HG02852 (cell line): ENCODE measurements around the gene TATDN2.

ENCODE experiments used
- ATAC-seq: cut with Tn5 transposase; IDR thresholded peaks from one replicate; pipeline ENCODE4 v1.9.1; 2021; ENCODE audit warnings: mild to moderate bottlenecking, moderate library complexity; ENCODE audit not compliant: unreplicated experiment

The TATDN2 gene, protein sequence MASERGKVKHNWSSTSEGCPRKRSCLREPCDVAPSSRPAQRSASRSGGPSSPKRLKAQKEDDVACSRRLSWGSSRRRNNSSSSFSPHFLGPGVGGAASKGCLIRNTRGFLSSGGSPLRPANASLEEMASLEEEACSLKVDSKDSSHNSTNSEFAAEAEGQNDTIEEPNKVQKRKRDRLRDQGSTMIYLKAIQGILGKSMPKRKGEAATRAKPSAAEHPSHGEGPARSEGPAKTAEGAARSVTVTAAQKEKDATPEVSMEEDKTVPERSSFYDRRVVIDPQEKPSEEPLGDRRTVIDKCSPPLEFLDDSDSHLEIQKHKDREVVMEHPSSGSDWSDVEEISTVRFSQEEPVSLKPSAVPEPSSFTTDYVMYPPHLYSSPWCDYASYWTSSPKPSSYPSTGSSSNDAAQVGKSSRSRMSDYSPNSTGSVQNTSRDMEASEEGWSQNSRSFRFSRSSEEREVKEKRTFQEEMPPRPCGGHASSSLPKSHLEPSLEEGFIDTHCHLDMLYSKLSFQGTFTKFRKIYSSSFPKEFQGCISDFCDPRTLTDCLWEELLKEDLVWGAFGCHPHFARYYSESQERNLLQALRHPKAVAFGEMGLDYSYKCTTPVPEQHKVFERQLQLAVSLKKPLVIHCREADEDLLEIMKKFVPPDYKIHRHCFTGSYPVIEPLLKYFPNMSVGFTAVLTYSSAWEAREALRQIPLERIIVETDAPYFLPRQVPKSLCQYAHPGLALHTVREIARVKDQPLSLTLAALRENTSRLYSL

DNA sequence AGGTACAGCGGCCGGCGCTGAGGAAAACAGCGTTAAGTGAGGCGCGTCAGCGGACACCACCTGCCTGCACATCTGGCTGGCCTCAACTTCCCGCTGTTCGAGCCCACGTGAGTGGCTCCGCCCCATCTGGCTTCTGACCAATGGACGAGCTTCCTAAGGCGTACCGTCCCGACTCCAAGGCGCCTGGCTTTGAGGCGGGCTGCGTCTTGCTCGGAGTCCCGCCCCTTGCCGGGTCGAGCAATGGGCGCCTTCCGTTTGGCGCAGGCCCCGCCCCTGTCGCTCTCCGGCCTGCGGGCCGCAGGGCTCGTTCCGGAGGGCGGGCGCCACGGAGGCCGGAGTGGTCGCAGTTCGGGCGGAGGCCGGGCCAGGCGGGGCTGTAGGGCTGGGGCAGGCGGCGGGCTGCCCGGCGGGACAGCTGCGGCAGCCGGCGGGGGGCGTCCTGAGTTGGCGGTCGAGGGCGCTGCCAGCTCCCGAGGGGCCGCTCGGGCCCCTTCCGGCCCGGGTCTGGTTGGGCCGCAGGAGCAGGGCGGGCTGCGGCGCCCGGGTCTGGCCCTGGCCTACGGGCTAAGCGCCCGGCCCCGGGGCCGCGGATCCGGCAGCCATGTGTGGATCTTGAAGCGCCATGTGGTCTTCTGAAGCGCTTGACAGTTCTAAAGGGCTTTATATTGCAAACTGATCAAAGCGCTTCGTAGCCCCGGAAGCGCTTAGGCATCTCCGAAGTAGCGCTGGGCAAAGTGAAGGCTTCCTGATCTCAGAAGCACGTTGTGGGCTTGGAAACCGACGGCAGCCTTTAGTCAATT lies at the start of gene TATDN2:
TATDN2 (plus strand) TSS at position 276 of the 800 bp plus-strand sequence. CDS start 742 bp downstream, outside the sequence.
- ATAC-seq: peak; percentile 96

DNA sequence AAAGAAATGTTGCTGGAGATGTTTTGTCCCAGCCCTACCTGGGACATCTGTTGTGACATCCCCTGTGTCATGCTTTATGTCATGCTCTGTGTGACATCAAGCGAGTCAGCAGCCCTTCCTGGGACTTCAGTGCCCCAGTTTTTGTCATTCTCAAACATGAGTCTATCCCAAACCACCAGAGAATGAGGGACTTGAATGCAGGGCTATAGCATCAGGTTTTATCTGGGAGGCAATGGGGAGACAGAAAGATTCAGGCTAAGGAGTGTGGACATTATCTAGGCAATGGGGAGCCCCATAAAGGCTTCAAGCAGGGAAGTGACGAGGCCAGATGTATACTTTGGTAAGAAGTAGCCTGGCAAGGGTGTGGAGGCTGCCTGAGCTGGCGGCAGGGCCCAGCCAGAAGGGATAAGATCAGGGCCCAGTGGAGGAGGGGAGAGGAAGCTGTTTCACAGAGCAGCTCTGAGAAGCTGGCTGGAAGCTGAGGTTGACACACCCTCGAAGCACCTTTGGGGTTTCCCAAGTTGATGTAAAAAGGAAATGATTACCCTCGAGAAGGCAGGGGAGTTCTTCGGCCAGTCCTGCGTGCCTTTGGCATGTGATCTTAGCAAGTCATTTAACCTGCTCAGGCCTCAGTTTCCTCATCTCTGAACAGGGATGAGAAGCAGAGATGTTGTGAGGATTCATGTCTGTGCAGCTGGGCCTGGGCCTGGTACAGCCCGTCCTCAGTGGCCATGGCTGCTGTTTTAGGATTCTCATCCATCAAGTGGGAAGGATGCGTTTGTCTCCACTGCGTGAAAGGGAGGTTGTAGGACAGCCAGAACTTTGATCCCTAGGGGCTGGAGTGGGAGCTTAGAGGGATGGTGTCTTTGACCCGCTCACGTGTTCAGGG lies 49.3 kb upstream of the TATDN2 start:
- ATAC-seq: peak; percentile 76

DNA sequence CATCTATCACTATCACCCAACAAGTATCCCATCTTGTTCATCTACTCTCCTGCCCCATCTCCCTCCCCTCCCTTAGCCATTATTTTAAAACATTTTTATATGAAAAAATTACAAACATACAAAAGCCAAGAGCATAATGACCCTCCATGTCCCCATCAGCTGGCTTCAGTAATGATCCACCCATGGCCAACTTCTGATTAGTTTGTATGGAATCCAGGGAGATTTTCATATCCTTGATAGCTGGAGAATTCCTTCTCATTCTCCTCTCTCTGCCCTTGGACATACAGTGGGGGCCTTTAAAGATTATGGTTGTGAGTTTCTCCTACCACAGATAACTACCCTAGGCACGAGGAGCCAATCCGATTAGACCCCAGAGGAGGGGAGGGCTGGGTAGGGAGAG lies 43.3 kb upstream of the TATDN2 start:
- no peak for ATAC-seq

DNA sequence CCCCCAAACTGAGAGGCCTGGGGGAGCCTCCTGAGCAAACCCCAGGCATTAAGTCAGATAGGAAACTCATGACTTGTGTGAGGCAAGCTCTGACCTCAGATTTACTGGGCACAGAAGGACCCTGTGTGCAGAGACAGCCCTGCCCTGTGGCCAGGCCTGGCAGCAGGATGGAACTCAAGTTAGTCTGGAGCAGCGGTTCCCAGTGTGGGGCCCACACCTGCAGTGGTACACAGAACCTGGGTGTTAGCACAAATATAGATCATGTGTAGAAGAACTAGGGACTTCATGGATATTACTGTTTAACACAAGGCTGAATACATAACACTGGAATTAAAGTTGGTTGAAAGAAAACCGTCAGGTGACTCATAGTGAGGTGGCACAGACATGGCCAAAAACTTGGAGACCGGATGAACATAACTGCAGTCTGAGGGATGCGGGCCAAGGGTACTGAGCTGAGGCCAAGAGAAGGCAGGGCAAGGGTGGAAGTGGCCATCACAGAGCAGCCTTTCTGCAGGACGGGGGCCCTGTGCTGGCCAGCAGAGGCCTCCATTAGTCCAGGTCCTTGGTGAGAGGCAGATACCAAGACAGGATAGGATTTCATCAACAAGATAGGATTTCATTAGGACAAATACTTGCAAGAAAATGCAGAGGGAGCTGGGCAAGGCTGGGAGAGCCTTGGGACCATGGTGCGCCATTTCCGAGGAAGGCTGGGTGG lies 42.7 kb upstream of the TATDN2 start:
- ATAC-seq: no peak

DNA sequence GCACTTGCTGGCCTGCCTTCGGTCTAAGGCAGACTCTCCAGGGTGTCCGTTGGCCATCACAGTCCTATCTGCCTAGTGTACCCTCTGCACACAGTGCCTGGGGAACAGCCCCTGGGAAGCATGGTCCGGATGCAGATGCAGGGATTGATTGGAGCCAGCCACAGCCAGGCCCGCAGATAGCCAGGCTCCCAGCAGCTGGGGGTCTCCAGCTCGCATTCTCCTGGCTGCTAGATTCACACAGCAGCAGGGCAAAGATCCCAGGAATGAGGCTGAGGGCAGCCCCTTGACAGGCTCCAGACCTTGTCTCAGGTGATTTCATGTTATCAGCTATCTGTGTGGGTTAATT lies 42.1 kb upstream of the TATDN2 start:
- ATAC-seq: no peak

DNA sequence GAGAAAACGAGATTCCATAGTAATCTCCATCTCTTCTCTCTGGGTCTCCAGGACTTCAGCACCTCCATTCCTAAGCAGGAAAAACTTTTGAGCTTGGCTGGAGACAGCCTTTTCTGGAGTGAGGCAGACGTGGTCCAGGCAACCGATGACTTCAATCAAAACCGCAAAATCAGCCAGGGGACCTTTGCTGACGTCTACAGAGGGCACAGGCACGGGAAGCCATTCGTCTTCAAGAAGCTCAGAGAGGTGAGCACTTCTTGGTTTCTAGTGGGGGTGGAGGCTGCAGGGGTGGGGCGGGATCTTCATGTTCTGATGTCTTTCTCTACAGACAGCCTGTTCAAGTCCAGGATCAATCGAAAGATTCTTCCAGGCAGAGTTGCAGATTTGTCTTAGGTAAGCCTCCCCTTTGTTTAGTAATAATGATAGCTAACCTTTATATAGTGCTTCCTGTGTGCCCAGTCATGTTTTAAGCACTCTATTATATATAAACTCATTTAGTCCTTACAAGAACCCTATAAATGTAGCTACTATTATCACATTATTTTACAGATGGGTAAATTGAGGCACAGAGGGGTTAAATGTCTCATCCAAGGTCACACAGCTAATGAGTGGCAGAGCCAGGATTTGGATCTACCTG lies 35.0 kb upstream of the TATDN2 start:
- ATAC-seq: no peak

DNA sequence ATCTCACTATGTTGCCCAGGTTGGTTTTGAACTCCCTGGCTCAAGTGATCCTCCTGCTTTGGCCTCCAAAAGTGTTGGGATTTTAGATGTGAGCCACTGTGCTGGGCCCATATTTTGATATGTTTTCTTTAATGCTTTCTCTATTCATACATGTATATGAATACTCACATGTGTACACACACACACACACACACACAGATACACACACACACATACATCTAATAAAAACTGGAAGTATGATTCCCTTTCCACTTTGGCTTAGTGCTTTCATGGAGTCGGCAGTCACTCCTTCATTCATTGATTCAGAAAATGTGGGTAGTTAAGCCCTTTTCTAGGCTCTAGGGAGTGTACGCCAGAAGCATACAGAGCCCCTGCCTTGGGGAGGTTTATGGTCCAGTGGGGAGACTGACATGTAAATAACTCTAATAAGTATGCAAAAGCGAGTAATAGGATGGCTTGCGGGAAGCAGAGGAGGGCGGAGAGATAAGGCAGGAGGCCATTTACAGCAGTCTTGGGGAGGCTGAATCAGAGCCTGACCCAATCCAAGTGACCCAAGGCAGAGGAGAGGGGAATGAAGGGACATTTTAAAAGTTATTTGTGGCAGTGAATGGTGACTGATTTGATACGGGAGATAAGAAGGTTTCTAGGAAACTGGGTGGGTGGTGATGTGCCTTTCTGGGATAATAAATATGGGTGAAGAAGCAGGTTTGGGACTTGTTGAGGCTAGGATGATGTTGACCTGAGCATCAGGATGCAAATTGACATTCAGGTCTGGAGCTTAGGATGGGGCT lies 32.5 kb upstream of the TATDN2 start:
- no peak for ATAC-seq

DNA sequence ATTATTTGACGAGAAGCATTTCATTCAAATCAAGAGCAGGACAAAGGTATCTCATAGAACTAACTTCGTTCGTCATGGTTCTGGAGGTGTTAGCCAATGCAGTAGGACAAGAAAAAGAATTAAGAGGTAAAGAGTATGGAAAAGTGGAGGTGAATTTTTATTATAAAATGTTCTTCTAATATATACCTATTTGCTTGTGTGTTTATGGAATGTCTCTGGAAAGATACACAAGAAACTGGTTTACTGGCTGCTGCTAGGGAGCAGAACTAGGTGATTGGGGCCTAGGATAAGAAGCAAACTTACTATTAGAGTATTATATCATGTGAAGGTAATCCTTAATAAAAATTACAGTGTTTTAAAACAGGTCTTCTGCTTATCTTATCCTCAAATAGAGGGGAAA lies 30.9 kb upstream of the TATDN2 start:
- no peak for ATAC-seq

DNA sequence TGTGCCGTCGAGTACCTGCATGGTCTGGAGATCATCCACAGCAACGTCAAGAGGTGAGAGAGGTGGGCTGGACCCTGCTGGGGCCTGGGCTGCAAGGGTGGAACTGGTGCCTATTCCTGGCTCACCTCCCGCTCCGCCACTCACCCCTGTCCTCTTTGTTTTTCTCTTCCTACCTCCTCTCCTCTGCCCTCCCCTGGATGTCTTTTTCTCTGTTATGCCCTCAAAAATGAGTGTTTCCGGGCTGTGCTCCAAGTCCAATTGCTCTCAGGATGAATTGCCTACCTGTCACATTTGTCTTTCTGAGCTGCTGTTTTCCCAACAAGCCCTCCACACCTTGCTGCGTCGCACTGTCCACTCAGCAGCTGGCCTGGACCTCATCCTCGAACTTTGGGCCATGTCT lies 28.5 kb upstream of the TATDN2 start:
- ATAC-seq: no peak

DNA sequence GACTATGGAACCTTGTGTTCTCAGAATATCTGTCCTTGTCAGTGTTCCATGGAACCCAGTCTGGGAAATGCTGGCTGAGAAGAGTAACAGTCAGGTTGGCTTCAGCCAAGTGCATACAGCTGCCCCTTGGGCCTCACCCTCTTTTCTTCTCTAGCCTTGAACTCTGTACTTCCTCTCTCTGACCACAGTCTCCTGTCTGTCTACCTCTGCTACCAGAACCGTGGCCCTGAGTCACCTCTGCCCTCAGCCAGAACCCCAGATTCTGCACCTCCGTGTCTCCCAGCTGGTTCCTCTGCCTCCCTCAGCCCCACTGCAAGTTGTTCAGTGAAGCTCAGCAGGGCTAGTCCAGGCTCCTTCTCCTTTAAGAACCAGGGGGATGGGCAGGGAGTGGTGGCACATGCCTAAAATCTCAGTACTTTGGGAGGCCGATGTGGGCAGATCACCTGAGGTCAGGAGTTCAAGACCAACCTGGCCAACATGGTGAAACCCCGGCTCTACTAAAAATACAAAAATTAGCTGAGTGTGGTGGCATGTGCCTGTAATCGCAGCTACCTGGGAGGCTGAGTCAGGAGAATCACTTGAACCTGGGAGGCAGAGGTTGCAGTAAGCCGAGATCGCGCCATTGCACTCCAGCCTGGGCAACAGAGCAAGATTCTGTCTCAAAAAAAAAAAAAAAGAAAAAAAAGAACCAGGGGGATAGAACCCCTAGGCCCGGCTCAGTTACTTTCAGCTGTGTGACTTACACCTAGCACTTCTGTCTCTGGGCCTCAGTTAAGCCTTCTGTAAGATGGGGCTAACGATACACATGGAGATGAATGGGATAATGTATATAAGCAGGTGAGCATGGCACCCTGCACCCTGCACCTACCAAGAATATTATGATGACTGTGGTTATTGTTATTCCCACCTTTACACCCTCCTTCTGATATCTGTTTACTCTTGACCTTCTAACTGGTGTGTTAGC lies 24.3 kb upstream of the TATDN2 start:
- peak; percentile 41 for ATAC-seq

DNA sequence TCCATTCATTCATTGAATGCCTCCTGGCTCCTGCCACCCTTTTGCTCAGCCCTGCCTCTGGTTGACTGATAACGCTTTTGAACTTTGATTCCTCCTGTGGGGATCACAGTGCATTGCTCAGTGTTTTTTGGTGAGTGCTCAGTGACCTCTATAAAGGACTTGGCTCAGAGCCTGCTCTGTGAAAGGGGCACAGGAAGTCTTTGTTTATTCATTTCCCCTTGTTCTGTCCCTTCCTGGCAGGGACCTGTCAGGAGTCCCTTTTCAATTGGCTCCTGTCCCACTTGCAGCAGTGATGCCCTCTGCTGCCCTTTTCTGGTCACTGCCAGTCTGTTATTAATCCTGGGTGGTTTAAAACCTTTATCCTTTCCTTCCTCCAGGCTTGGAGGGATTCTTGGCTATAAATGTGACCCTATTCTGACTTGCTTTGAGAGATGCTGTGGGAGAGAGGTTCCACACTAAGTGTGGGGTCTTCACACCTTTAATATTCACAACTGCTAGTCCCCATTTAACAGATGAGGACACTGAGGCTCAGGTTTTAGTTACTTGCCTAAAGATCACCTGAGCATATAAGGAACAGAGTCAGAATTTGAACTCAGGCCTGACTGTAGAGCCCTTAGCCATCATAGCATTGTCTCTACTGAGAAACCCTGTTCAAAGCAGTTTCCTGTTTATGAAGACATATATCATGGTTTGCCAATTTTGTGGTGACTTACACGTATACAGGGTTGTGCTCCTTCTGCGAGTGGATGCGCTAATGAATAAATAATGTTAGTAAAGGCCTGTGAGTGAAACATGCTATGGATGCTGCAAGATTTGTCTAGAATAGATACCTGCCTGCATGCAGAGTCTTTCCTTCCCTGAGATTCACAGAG lies 23.2 kb upstream of the TATDN2 start:
- ATAC-seq: no peak

DNA sequence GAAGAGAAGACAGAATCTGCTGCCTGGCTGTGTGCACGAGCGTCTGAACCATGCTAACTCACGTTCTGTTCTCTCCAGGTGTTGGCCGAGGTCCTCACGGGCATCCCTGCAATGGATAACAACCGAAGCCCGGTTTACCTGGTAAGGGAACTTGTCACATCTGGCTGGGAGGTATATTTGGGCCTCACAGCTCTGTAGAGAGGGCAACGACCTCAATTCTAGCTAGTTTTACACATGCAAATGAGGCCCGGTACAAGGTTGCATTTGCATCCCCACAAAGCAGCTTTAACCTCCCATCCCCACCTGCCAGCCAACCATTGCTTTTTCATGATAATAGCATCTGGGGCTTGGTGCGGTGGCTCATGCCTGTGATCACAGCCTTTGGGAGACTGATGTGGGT lies 22.0 kb upstream of the TATDN2 start:
- peak; percentile 42 for ATAC-seq

DNA sequence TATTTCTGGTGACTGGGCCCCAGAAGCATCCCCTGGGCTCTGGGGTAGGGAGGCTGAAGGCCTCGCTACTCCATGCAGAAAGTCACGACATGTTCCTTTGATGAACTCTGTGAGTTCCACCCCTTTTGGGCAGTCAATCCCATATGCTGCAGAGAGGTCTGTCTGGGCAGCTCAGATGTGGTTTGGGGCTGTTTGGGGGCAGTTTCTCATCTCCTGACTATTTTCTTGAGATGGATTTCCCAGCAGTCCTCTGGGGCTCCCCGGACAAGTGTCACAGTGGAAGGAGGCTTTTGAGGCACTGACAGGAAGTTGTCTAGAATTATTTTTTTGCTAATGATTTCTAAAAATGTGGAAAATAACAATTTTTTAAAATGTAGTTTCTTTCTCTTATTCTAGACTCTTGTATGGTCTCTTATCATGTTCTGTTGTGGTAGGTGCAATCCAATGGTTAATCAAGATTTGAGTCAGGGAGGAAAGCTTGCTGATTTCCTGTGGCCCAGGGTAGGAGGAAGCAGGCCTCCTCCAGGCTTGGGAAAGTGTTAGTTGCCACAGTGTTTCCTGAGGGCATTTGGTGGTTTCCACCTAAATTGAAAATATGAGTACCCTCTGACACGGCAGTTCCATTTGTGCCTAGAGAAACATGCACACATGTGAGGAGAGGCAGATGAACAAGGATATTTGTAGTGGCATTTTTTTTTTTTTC lies 19.9 kb upstream of the TATDN2 start:
- ATAC-seq: no peak

DNA sequence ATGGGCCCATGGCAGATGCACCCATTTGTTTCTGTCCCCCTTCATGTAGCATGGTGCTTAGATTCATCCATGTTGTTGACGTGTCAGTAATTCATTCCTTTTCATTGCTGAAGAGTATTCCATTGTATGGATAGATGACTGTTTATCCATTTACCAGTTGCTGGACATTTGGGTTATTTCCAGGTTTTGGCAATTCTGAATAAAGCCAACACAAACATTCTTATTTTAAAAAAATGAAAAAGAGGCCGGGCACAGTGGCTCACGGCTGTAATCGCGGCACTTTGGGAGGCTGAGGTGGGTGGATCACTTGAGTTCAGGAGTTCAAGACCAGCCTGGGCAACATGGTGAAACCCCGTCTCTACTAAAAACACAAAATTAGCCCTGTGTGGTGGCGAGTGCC lies 18.7 kb upstream of the TATDN2 start:
- no peak for ATAC-seq

DNA sequence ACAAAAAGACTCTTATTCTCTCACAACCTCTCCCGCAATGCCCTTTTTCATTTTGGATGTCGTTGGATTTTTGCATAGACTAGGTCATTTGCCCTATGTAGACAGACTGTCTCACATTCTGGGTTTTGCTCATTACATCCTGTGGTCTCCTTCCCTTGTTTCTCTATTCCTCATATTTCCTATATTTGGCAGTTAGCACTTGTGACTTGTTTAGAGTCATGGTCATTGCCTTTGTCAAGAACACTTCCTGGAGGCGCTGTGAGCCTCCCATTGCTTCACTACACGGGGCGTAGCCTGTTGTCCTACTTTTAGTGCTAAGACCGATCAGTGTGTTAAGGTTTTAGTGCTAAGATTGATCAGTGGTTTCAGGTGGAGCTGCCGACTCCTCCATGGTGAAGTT lies 16.1 kb upstream of the TATDN2 start:
- no peak for ATAC-seq

DNA sequence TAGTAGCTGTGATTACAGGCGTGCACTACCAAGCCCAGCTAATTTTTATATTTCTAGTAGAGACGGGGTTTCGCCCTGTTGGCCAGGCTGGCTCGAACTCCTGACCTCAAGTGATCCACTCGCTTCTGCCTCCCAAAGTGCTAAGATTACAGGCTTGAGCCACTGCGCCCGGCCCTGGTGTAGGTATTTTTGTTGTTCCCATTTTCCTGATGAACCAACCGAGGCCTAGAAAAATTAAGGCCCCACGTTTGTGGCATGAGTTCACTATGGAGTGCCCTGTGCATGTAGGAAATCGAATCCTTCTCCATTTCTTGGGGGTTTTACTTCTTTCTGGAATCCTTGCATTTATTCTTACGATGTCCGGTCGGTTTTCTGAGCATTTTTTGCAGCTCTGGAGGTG lies 14.3 kb upstream of the TATDN2 start:
- ATAC-seq: no peak
